ENCODE results near the gene HDAC11. TPM values are rescaled to one million over a fixed set of nuclear protein-coding genes. Genes with fewer than 3 reads are reported as not detected.
A peak's percentile ranks its signal among the peaks of the same experiment; 100 is the strongest.
"Not testable (repeated sequence)": the region's sequence is repeated elsewhere in the genome, so short reads cannot be mapped to it uniquely, and the experiment has no call there.

The HDAC11 gene
- total and polyA plus RNA-seq, 7 donors, result 9.2 to 29.6 (median 22.3) TPM

DNA sequence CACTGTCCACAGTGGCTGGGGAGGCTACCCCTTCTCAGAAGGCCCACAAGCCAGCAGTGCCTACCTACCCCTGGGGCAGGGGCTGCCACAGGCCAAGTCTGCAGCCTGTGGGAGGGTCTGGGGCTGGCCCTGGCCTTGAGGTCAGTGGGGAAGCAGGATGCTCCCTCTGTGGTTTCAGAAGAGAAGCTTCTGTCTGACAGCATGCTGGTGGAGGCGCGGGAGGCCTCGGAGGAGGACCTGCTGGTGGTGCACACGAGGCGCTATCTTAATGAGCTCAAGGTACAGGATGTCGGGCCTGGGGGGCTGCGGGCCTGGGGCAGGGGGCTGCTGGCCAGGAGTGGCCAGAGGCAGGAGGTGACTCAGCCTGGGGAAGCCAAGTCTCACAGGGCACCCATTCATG is 3.2 kb downstream of the HDAC11 start:
- Histone ChIP-seq H3K36me3 (ENCODE audit: insufficient read depth in 1 of 2, low read depth in 1 of 2) (peaks cover 0 to 10% of the 10 kb centered on the region in 2 donors), H3K9me3 (no peaks in the 10 kb centered on the region), H3K4me1 (peaks cover 40% of the 10 kb centered on the region), H3K4me3 (no peak overlapping the region), H3K27ac (peak overlapping the region; percentile 83), H3K27me3 (ENCODE audit: insufficient read depth in 3 of 3, low read length in 2 of 3) (no peaks in the 10 kb centered on the region)
- intact Hi-C loops (cut with DNase I), result no loop called here
- DNase-seq (peak in 1 of 2 donors; percentile 44), ATAC-seq (no peak)
- TF ChIP-seq, protein P1, sequence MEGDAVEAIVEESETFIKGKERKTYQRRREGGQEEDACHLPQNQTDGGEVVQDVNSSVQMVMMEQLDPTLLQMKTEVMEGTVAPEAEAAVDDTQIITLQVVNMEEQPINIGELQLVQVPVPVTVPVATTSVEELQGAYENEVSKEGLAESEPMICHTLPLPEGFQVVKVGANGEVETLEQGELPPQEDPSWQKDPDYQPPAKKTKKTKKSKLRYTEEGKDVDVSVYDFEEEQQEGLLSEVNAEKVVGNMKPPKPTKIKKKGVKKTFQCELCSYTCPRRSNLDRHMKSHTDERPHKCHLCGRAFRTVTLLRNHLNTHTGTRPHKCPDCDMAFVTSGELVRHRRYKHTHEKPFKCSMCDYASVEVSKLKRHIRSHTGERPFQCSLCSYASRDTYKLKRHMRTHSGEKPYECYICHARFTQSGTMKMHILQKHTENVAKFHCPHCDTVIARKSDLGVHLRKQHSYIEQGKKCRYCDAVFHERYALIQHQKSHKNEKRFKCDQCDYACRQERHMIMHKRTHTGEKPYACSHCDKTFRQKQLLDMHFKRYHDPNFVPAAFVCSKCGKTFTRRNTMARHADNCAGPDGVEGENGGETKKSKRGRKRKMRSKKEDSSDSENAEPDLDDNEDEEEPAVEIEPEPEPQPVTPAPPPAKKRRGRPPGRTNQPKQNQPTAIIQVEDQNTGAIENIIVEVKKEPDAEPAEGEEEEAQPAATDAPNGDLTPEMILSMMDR (IDR thresholded peaks at IDR 0.05), result no peak
- WGBS, 3 donors, result 89 to 95% (median 94%) methylated on average over 7 of the region's 7 CpGs

DNA sequence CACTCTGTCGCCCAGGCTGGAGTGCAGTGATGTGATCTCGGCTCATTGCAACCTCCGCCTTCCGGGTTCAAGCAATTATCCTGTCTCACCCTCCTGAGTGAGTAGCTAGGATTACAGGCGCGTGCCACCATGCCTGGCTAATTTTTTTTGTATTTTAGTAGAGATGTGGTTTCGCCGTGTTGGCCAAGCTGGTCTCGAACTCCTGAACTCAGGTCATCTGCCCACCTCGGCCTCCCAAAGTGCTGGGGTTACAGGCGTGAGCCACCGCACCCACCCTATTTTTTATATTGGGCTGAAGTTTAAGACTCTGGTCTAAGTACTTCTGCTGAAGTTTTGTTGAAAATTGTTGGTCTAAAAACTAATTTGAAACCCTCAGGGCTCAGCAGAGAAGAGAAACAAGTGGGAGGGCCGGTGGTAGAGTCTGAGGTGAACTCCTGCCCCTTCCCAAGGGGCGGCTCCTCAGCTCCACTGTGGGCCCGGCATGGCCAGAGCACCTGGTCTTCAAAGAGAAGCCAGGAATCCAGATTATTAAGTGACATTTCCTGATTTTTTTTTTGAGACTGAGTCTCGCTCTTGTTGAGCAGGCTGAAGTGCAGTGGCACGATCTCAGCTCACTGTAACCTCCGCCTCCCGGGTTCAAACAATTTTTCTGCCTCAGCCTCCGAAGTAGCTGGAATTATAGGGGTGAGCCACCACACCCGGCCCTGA is 4.0 kb downstream of the HDAC11 start:
- H3K36me3 ChIP-seq (ENCODE audit: insufficient read depth in 1 of 2, low read depth in 1 of 2), result peaks cover 0 to 10% of the 10 kb centered on the region in 2 donors
- H3K27ac ChIP-seq, result peak overlapping the region; percentile 83
- peaks cover 32% of the 10 kb centered on the region for H3K4me1 ChIP-seq
- intact Hi-C loops (cut with DNase I), result no loop called here
- WGBS, 3 donors, result 89 to 93% (median 92%) methylated on average over 21 of the region's 21 CpGs
- H3K9me3 ChIP-seq, result no peaks in the 10 kb centered on the region
- no peaks in the 10 kb centered on the region for H3K27me3 ChIP-seq (ENCODE audit: insufficient read depth in 3 of 3, low read length in 2 of 3)
- H3K4me3 ChIP-seq, result no peak overlapping the region
- TF ChIP-seq, protein P1 (IDR thresholded peaks at IDR 0.05), result no peak
- peak in 1 of 2 donors; percentile 32 for DNase-seq
- no peak for ATAC-seq

DNA sequence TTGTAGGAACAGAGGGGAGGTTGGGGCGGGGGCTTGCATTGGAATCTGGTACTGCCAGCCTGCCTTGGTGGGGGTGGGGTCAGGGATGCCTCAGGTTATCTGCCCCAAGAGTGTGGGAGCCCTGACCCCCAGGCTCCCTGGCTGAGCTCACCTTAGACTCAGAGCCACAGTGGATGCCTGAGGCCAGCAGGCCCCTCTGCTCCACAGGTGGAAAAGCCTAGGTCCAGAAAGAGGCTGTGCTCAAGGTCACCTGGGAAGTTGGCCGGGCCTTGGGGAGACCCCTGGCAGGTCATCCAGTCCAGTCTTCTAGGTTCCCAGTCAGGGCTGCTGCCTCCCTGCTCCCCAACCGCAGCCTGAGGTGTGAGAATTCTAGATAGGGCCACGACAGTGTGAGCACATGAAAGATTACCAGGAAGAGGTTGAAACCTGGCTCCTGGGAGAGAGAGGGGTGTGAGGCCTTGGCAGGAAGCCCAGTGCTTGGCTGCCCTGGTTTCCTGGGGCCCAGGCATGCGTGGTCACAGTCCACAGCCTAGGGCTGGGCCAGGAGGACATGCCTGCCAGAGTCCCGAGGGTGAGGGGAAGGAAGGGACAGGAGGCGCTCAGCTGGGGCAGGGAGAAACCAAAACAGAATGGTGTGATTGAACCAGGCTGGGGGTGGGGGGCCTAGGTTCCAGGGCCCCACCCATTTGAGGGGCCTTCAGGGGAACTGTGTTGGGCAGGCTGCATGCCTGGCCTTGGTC is 4.9 kb downstream of the HDAC11 start:
- DNase-seq (peak; percentile 80 to 94), ATAC-seq (peak; percentile 88 to 94 (median 91))
- intact Hi-C loops (cut with DNase I), result no loop called here
- H3K4me3 ChIP-seq, result no peak overlapping the region
- WGBS, 3 donors, result 18 to 26% (median 21%) methylated on average over 6 to 7 of the region's 7 CpGs
- peak overlapping the region; percentile 83 for H3K27ac ChIP-seq
- no peaks in the 10 kb centered on the region for H3K27me3 ChIP-seq (ENCODE audit: insufficient read depth in 3 of 3, low read length in 2 of 3)
- peaks cover 27% of the 10 kb centered on the region for H3K4me1 ChIP-seq
- H3K9me3 ChIP-seq, result no peaks in the 10 kb centered on the region
- H3K36me3 ChIP-seq (ENCODE audit: insufficient read depth in 1 of 2, low read depth in 1 of 2), result peaks cover 0 to 10% of the 10 kb centered on the region in 2 donors
- TF ChIP-seq, protein P1 (IDR thresholded peaks at IDR 0.05), result no peak

DNA sequence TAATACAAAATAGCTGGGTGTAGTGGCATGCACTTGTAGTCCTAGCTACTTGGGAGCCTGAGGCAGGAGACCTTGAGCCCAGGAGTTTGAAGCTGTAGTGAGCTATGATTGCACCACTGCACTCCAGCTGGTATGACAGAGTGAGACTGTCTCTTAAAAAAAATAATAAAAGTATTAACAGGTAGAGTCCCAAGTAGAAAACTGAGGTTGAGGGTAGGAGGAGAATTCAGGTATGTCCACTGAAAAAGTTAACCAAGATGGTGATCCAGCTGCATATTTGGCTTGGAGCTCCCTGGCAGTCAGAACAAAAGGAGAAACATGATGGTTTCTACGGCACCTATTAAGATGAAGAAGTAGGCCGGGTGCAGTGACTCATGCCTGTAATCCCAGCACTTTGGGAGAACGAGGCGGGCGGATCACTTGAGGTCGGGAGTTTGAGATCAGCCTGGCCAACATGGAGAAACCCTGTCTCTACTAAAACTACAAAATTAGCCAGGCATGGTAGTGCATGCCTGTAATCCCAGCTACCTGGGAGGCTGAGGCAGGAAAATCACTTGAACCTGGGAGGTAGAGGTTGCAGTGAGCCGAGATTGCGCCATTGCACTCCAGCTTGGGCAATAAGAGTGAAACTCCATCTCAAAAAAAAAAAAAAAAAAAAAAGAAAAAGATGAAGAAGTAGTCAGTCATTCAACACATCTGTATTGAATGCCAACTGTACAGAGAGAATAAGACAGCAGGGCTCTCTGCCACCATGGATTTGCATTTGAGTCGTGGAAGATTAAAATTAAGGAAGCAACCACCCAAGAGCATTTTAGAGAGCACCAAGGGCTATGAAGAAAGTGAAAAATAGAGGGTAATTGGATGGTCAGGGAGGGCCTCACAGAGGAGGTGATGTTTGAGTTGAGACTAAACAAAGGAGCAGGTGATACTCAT is 5.8 kb downstream of the HDAC11 start:
- H3K9me3 ChIP-seq; H3K27me3 ChIP-seq (ENCODE audit: insufficient read depth in 3 of 3, low read length in 2 of 3); intact Hi-C loops (cut with DNase I); H3K4me3 ChIP-seq: not testable (repeated sequence)
- H3K36me3 ChIP-seq (ENCODE audit: insufficient read depth in 1 of 2, low read depth in 1 of 2), result peaks cover 0 to 10% of the 10 kb centered on the region in 2 donors
- 48 to 71% (median 50%) methylated on average over 9 of the region's 9 CpGs for WGBS, 3 donors
- H3K4me1 ChIP-seq, result peaks cover 26% of the 10 kb centered on the region
- ATAC-seq, result peak in 3 of 4 donors; percentile 32 to 71 (median 48)
- peak in 1 of 2 donors; percentile 51 for DNase-seq
- H3K27ac ChIP-seq, result peak overlapping the region; percentile 83

Measured in psoas muscle (tissue), 8 donors.